Regular cardiac myocyte (primary cell): ENCODE results near the gene BMP3. TPM values are rescaled to one million over a fixed set of nuclear protein-coding genes. Genes with fewer than 3 reads are reported as not detected.

ENCODE experiments used
- total RNA-seq: library from RNA; depleted of rRNA; stranded (reverse); fragments of >200 nt; gene quantifications from 2 replicates; pipeline ENCODE4 v1.2.3, GENCODE V29; 2014

The BMP3 gene, protein sequence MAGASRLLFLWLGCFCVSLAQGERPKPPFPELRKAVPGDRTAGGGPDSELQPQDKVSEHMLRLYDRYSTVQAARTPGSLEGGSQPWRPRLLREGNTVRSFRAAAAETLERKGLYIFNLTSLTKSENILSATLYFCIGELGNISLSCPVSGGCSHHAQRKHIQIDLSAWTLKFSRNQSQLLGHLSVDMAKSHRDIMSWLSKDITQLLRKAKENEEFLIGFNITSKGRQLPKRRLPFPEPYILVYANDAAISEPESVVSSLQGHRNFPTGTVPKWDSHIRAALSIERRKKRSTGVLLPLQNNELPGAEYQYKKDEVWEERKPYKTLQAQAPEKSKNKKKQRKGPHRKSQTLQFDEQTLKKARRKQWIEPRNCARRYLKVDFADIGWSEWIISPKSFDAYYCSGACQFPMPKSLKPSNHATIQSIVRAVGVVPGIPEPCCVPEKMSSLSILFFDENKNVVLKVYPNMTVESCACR
- under 0.01 TPM in 1 of 2 replicates, not detected in the other for total RNA-seq

GRCh38 chr4:81030061-81030980 lies at the start of gene BMP3:
BMP3 (plus strand) TSS chr4:81030708; CDS start chr4:81031285, 577 bp downstream.

Other genes starting within 250 kb of the BMP3 start
- gene PRKG2, start 184.5 kb downstream of the BMP3 start, total RNA-seq = 4.0 and 18.9 TPM in 2 replicates